ENCODE results near the gene IFTAP.
"Not testable (repeated sequence)": the region's sequence is repeated elsewhere in the genome, so short reads cannot be mapped to it uniquely, and the experiment has no call there.

IFTAP gene

DNA sequence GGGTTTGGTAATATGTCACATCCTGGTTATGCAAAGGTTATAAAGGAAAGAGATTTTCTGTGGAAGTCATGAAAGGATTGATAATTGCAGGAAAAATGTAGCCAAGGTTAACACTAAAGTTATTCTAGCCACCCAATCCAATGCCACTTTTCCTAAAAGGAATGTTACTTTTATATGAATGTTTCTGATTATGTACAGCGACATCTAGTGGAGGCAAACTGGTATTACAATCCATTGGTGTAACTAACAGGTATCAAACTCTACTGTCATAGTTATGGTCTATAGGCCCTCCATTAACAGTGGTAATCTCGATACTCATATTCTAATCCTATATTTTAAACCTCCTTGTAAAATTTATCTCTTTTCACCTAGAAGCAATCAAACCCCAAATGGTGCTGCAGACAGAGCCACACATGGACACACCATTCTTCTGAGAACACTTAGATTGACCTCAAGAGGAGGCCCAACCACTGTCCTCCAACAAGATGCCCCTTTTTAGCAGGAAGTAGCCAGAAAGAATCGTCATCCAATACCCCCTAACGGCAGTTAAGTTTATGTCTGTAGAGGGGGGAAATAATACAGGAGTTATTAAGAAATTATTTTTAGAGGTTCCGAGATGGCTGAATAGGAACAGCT lies 78.6 kb downstream of the IFTAP start:
- peak; percentile 58 for DNase-seq (ENCODE audit: low read depth)
- TF ChIP-seq, protein P1, sequence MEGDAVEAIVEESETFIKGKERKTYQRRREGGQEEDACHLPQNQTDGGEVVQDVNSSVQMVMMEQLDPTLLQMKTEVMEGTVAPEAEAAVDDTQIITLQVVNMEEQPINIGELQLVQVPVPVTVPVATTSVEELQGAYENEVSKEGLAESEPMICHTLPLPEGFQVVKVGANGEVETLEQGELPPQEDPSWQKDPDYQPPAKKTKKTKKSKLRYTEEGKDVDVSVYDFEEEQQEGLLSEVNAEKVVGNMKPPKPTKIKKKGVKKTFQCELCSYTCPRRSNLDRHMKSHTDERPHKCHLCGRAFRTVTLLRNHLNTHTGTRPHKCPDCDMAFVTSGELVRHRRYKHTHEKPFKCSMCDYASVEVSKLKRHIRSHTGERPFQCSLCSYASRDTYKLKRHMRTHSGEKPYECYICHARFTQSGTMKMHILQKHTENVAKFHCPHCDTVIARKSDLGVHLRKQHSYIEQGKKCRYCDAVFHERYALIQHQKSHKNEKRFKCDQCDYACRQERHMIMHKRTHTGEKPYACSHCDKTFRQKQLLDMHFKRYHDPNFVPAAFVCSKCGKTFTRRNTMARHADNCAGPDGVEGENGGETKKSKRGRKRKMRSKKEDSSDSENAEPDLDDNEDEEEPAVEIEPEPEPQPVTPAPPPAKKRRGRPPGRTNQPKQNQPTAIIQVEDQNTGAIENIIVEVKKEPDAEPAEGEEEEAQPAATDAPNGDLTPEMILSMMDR (conservative IDR thresholded peaks at IDR 0.05; ENCODE audit: control insufficient read depth, insufficient read depth, low read depth, low read length): peak; percentile 70
- H3K4me3 ChIP-seq (ENCODE audit: control insufficient read depth, low read depth, low read length): no peak overlapping the region

DNA sequence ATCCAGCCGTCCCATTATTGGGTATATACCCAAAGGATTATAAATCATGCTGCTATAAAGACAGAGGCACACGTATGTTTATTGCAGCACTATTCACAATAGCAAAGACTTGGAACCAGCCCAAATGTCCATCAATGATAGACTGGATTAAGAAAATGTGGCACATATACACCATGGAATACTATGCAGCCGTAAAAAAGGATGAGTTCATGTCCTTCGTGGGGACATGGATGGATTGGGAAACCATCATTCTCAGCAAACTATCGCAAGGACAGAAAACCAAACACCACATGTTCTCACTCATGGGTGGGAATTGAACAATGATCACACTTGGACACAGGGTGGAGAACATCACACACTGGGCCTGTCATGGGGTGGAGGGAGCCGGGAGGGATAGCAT lies 85.2 kb downstream of the IFTAP start:
- not testable (repeated sequence) for H3K4me3 ChIP-seq (ENCODE audit: control insufficient read depth, low read depth, low read length); DNase-seq (ENCODE audit: low read depth)

DNA sequence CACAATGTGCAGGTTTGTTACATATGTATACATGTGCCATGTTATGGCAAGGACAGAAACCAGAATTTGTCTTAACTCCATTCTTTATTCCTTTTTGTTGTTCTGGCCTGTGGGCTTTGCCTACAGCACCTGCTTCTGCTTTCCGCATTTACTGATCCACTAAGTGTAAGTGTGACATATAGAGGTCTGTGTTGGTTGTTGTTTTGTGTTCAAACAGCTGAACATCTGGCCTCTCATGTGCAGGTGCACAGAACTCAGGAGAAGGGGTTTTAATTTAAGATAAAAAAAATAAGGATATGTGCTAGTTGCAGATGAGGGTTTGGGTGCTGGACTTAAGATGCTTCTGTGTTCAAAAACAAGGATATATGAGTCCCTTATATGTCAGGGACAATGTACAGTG lies 89.5 kb downstream of the IFTAP start:
- DNase-seq (ENCODE audit: low read depth): no peak
- TF ChIP-seq, protein P1 (conservative IDR thresholded peaks at IDR 0.05; ENCODE audit: control insufficient read depth, insufficient read depth, low read depth, low read length): no peak
- H3K4me3 ChIP-seq (ENCODE audit: control insufficient read depth, low read depth, low read length): no peak overlapping the region

DNA sequence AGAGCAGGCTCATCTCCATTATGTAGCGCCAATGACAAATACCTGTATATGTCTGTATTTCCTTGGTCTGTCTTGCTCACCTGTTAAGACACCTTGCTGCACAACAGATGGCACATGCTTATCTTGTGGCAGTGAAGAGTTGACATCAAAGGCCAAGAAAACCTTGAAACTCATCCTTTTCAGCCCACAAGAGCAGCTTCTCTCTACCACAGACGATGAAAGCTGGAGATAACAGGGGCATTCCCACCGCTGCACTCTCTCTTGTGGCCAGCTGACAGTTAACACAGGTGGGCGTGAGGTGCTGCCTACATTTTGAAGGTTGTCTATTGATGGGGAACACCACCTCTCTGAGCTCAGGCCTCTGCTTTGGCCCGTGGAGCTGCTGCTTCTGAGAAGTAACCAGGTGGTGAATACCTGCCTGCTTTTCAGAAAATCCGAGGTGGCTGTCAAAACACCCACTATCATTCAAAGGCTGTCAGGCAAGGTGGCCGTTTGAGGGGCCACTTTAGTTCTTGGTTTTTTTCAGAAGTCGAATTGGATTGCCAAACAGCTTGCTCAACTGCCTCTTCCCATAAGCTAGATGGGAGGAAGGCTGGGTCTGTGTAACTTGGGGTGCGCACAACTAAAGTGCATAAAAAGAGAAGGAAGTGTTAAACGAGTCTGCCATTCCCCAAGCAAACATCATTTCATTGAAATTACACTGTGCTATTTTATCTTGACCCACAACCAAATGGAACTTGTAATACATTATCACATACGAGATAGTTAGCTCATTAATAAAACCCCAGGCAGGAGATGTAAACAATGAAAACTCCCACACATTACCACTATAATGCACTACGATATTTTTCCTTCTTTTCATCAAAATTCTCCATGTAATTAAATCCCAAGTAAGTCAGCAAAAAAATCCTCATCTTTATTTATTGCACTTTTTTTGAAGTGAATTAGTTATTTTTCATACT lies 90.8 kb downstream of the IFTAP start:
- TF ChIP-seq, protein P1 (conservative IDR thresholded peaks at IDR 0.05; ENCODE audit: control insufficient read depth, insufficient read depth, low read depth, low read length): no peak
- no peak overlapping the region for H3K4me3 ChIP-seq (ENCODE audit: control insufficient read depth, low read depth, low read length)
- no peak for DNase-seq (ENCODE audit: low read depth)

DNA sequence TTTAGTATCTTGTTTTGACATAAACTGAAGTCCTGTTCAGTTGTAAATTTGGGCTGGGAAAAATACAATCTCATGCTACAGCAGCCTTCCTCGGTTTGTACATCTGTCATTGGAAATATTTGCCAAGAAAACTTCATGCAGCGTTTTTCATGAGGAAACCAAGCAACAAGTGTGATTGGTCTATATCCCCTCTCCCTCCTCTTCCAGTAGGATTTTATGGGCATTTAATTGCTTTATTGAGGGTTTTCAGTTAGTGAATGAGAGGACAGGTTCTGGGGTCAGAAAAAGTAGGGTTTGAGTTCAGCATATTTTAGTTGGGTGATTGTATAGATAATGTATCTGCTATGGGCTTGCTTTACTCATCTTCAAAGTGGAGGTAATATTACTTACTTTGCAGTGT lies 93.8 kb downstream of the IFTAP start:
- no peak for DNase-seq (ENCODE audit: low read depth)
- H3K4me3 ChIP-seq (ENCODE audit: control insufficient read depth, low read depth, low read length): no peak overlapping the region
- TF ChIP-seq, protein P1 (conservative IDR thresholded peaks at IDR 0.05; ENCODE audit: control insufficient read depth, insufficient read depth, low read depth, low read length): no peak

DNA sequence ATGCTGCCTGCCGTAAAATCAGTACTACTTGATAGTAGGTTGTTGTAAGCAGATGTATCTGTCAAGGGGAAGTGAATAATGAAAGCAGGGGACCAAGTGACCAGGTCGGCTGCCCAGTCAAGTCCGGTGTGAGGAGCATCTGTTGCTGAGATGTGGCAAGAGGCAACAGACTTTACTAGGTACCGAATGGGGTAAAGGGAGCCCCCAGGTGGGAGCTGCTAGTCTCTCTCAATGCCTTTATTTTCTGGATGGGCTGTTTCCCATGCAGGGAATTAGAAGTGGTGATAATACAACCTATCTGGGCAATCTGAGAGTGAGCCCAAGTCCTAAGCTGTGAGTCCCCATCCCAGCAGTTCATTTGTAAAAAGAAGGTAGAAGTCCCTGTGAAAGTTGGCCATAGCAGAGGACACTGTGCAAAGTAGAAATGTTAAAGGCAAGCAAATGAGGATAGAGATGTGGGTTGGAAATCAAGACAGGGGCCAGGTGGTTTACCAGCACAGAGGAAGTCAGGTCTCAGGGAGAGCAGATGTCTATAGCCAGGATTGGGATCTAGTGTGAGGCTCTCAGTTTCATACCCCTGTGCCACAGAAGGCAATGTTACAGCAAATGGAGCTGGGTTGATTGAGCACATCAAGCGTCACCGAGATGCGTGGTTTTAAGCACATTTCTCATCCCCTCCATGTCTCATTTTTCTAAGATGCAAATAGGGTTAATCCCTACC lies 94.4 kb downstream of the IFTAP start:
- DNase-seq (ENCODE audit: low read depth): no peak
- TF ChIP-seq, protein P1 (conservative IDR thresholded peaks at IDR 0.05; ENCODE audit: control insufficient read depth, insufficient read depth, low read depth, low read length): no peak
- H3K4me3 ChIP-seq (ENCODE audit: control insufficient read depth, low read depth, low read length): no peak overlapping the region

DNA sequence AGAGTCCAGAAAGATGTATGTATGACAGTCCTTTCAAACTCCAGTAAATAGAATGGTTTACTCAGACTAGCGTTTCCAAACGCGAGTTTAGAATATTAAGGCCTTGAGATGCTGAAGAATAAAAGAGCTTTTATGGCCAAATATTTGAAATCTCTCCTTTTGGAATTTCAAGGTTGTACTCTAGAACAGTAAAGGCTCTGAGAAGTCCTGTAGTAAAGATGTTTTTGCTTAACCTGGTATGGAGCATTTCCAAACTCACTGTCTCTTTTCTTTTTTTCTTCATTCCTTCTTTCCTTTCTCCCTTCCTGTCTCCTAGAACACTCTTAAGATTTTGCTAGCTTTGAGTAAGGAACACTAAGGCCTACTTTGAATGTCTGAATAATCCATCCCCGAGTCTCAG lies 95.1 kb downstream of the IFTAP start:
- TF ChIP-seq, protein P1 (conservative IDR thresholded peaks at IDR 0.05; ENCODE audit: control insufficient read depth, insufficient read depth, low read depth, low read length): no peak
- no peak overlapping the region for H3K4me3 ChIP-seq (ENCODE audit: control insufficient read depth, low read depth, low read length)
- no peak for DNase-seq (ENCODE audit: low read depth)
